Gastroesophageal sphincter (tissue), 4 donors: ENCODE results near the gene UGT2B28. TPM values are rescaled to one million over a fixed set of nuclear protein-coding genes. Genes with fewer than 3 reads are reported as not detected.
"Not testable (repeated sequence)": the region's sequence is repeated elsewhere in the genome, so short reads cannot be mapped to it uniquely, and the experiment has no call there.

Experiments used
- ATAC-seq: fragments of 150-250 bp; one replicate; pipeline ENCODE4 v1.9.1; 2016; ENCODE audit warnings: mild to moderate bottlenecking, moderate library complexity
- H3K27ac ChIP-seq, 4 donors: fragments of 200-600 bp; sonication (generic) in 3 of 4; 1 replicate in 3 of 4; 2 replicates in 1 of 4; pipeline ENCODE4 v1.5.1; 2016 to 2019
- H3K27me3 ChIP-seq: fragments of 200-600 bp; sonication (generic); one replicate; pipeline ENCODE4 v1.5.1; 2019
- H3K36me3 ChIP-seq, 2 donors: fragments of 200-600 bp; sonication (generic); one replicate each; pipeline ENCODE4 v1.5.1; 2019; ENCODE audit warnings: control low read depth in 1 of 2
- H3K4me1 ChIP-seq, 3 donors: fragments of 200-600 bp; sonication (generic); 1 replicate in 2 of 3; 2 replicates in 1 of 3; pipeline ENCODE4 v1.5.1; 2016 to 2019; ENCODE audit warnings: control low read depth in 2 of 3
- H3K4me3 ChIP-seq, 2 donors: fragments of 200-600 bp; sonication (generic); one replicate each; pipeline ENCODE4 v1.5.1; 2019; ENCODE audit warnings: mild to moderate bottlenecking in 1 of 2, moderate library complexity in 1 of 2
- H3K9me3 ChIP-seq, 3 donors: fragments of 200-600 bp; sonication (generic); one replicate each; pipeline ENCODE4 v1.5.1; 2017 to 2019; ENCODE audit warnings: control low read depth in 2 of 3
- CTCF ChIP-seq, 4 experiments: fragments of 200-600 bp in 2 of 4; fragments of 450-650 bp in 2 of 4; sonication (generic) in 1 of 4; IDR thresholded peaks; one replicate each; pipeline ENCODE4 v1.5.1; 2017 to 2019; ENCODE audit warnings: antibody characterized with exemption in 4 of 4, mild to moderate bottlenecking in 2 of 4, moderate library complexity in 2 of 4
- EP300 ChIP-seq: sonication (generic); formaldehyde crosslinking; IDR thresholded peaks from one replicate; pipeline ENCODE4 v1.6.1; 2017; ENCODE audit warnings: antibody characterized with exemption, mild to moderate bottlenecking
- POLR2A ChIP-seq, 2 donors: fragments of 450-650 bp; IDR thresholded peaks; one replicate each; pipeline ENCODE4 v1.6.1; 2017; ENCODE audit warnings: antibody characterized with exemption in 2 of 2, mild to moderate bottlenecking in 2 of 2, moderate library complexity in 1 of 2
- POLR2AphosphoS5 ChIP-seq: sonication (generic); formaldehyde crosslinking; IDR thresholded peaks from one replicate; pipeline ENCODE4 v1.6.1; 2017; ENCODE audit warnings: antibody characterized with exemption
- WGBS, 2 donors: methylation state at CpG; one replicate each; pipeline ENCODE4 v1.1.5; 2018; ENCODE audit warnings: low coverage in 1 of 2; 5-methylcytosine and 5-hydroxymethylcytosine counted together
- total RNA-seq, 4 donors: library from RNA; depleted of rRNA; stranded (reverse); fragments of >200 nt; gene quantifications; one replicate each; pipeline ENCODE4 v1.1.0, GENCODE V29; 2016

UGT2B28 gene
- total RNA-seq, 4 donors from 2014 or later, result not detected

GRCh38 chr4:69330345-69331047 lies 50.2 kb downstream of the UGT2B28 start:
- no peak for TF ChIP-seq POLR2A (IDR thresholded peaks at IDR 0.05)
- no peak for TF ChIP-seq EP300
- TF ChIP-seq POLR2AphosphoS5, result no peak
- TF ChIP-seq CTCF (IDR thresholded peaks at IDR 0.05), result no peak
- Histone ChIP-seq H3K9me3 (no peaks in the 10 kb centered on the region), H3K27me3 (no peaks in the 10 kb centered on the region), H3K36me3 (no peaks in the 10 kb centered on the region), H3K4me1 (no peaks in the 10 kb centered on the region), H3K4me3 (no peak overlapping the region), H3K27ac (no peak overlapping the region)
- WGBS, 2 donors, result 29 to 50% methylated on average over 4 of the region's 4 CpGs
- ATAC-seq, result no peak

GRCh38 chr4:69331304-69331703 lies 51.0 kb downstream of the UGT2B28 start:
- H3K27ac ChIP-seq, H3K4me3 ChIP-seq, H3K36me3 ChIP-seq, H3K9me3 ChIP-seq, H3K27me3 ChIP-seq, ATAC-seq, H3K4me1 ChIP-seq: not testable (repeated sequence)
- 71 to 80% methylated on average over 1 to 2 of the region's 2 CpGs for WGBS, 2 donors

- not testable (repeated sequence) for H3K9me3 ChIP-seq, H3K27me3 ChIP-seq, H3K4me1 ChIP-seq, H3K27ac ChIP-seq, H3K36me3 ChIP-seq, ATAC-seq, H3K4me3 ChIP-seq
Observed at GRCh38 chr4:69335485-69335884, 55.2 kb downstream of the UGT2B28 start.

- 53 to 60% methylated on average over 2 of the region's 2 CpGs for WGBS, 2 donors
- H3K4me3 ChIP-seq, H3K4me1 ChIP-seq, H3K9me3 ChIP-seq, H3K36me3 ChIP-seq, ATAC-seq, H3K27ac ChIP-seq, H3K27me3 ChIP-seq: not testable (repeated sequence)
Observed at GRCh38 chr4:69343114-69343513, 62.8 kb downstream of the UGT2B28 start.

- not testable (repeated sequence) for H3K4me3 ChIP-seq, ATAC-seq, H3K4me1 ChIP-seq, H3K27ac ChIP-seq, H3K27me3 ChIP-seq, H3K9me3 ChIP-seq, H3K36me3 ChIP-seq
- 53 to 66% methylated on average over 4 to 8 of the region's 8 CpGs for WGBS, 2 donors
Observed at GRCh38 chr4:69343558-69344420, 63.5 kb downstream of the UGT2B28 start.

Other genes starting within 250 kb of the UGT2B28 start
- not detected for gene UGT2B7, start 184.0 kb upstream of the UGT2B28 start, total RNA-seq
- gene UGT2B11, start 65.7 kb upstream of the UGT2B28 start, total RNA-seq, result not detected
- not detected for gene UGT2B4, start 215.4 kb downstream of the UGT2B28 start, total RNA-seq